GM15510 (cell line): ENCODE measurements around the gene RBM6.

Experiments used
- POLR2A ChIP-seq: IDR thresholded peaks from 3 replicates; pipeline ENCODE4 v1.6.1; 2011; ENCODE audit warnings: borderline replicate concordance; ENCODE audit not compliant: insufficient read length; ENCODE audit errors: extremely low read depth

The RBM6 gene

GRCh38 chr3:49939858-49940666, at the start of gene RBM6:
RBM6 (plus strand) TSS chr3:49940150; CDS start chr3:49962642, 22,492 bp downstream.
- peak; percentile 92 for TF ChIP-seq POLR2A

GRCh38 chr3:49895791-49896190, 44.2 kb upstream of the RBM6 start:
- TF ChIP-seq POLR2A = no peak

DNA sequence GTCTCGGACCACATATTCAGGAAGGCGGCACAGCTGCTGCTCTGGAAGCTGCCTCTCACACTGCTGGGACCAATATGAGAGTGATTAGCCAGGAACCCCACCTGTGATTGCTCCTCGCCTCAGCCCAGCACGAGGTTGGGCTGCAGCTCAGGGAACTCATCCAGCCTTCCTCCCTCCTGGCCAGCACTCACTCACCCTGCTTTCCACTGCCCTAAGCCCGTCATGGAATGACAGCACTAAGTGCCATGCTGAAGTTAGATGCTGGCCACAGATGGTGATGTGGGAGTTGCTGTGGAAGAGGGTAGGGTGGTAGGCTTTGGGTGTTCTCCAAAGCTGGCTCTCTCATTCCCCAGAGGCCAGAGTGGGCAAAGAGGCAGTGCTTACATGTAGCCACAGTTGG, 43.6 kb upstream of the RBM6 start:
- TF ChIP-seq POLR2A = no peak

DNA sequence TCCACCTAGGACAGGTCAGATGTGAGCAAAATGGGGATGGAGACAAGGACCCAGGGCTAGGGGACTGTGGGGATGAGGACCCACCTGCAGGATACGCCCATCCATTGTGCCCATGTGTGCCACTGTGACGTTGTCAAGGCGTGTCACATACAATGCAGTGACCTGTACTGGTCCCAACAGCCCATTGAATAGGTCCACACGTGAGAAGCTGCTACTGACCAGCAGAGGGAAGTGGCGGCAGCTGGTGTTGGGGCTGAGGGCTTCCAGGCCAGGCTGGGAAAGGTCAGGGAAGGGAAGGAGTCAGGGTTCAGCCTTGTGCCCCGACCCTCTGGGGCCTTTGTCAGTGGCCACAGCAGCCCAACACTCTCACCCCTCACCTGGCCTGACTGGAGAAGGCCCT, 41.0 kb upstream of the RBM6 start:
- TF ChIP-seq POLR2A = no peak

DNA sequence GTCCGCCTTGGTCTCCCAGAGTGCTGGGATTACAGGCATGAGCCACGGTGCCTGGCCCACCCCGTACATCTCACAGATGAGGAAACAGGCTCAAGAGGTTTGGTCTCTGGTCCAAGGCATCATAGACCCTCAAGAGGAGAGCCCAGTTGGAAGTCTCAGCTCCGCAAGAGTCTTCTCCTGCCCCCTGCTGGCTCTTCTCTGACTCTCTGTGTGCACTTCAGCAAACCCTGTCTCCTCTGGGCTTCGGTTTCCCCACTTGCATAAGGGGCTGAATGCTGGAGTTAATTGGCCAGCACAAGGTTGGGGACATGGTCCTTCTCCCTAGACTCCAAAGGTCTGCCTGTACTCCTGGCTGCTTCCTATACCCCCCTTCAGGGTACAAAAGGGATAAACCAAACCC, 40.1 kb upstream of the RBM6 start:
- no peak for TF ChIP-seq POLR2A

GRCh38 chr3:49900491-49901153, 39.3 kb upstream of the RBM6 start:
- no peak for TF ChIP-seq POLR2A

DNA sequence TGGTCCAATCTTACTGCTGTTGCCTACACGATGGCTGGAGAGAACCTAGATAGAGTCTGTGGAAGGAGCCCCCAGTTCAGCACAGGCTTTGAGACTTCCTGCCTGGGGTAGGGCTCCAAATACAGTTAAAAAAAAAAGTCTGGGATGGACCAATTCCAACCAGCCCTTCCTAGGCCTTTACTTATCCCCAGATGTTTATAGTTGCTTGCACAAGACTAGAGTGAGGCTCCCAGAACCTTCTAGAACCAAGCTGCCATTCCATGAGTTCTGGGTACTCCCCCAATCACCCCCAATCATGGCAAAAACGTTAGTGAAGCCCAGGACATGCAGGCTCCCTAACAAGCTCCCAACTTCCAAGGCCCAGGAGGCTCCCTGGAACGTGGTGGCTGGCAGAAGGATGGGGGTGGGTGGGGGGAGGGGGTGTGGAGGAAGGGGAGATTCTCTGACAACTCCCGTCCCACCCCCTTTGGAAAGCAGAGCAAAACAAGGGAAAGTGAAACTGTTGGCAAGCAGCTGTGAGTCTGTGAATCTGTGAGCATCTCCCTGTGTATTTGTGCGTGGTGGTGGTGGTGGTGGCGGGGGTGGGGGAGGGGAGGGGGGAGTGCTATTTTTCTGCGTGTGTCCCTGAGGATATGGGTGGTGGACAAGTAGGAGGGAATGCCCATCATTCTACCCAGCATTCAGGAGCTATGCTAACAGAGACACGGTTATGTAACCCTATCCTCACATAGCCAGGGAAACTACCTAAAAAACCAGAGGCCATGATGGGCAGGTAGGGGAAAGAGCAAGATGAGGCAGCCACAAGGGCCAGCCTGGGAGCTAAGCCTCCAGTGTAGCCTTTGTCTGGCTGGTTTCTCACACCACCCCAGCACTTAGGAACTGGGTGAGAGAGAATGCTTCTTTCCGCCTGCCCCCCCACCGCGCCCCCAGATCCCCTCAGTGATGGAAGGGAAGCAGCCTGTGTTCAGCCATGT, 38.3 kb upstream of the RBM6 start:
- TF ChIP-seq POLR2A = no peak

DNA sequence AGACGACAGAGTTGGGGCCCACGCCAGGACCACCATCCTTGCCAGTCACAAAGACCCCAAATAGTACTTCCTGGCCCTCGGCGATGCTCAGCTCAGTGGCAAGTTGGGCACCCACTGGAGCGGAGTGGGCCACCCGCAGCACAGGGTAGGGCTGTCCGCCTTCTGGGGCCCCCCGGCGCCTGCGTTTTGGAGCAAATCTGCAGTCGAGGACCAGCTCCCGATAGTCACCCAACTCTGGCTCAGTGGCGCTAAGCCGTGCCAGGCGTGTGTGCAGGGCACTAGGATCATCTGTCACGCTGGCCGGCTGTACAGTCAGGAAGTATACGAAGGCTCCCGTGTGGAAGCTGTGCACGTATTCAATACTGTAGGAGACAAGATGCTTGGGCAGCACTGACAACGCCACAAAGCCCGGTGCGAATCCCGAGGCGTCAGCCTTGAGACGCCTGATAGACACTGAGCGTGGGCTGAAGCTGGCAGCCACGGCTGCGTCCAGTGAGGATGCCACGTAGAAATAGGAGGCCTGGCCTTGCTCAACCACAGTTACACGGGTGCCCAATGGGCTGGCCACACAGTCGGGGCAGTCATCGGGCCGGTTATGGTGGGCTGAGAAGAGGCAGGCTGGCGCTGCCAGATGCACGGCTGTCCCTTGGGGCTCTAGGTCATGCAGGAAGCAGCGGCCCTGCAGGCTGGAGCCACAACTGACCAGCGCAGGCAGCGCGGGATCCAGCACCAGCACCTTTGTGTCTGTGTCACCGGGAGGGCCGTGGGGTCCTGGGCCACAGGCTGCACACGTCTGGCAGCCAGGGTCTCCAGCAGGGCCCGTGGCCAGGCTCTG, 37.2 kb upstream of the RBM6 start:
- TF ChIP-seq POLR2A = no peak

- TF ChIP-seq POLR2A = peak; percentile 58
Observed at GRCh38 chr3:49903451-49904424, 36.2 kb upstream of the RBM6 start, which contains the start of gene MST1R. MST1R (minus strand) TSS chr3:49903873; CDS start chr3:49903609, 264 bp downstream.

DNA sequence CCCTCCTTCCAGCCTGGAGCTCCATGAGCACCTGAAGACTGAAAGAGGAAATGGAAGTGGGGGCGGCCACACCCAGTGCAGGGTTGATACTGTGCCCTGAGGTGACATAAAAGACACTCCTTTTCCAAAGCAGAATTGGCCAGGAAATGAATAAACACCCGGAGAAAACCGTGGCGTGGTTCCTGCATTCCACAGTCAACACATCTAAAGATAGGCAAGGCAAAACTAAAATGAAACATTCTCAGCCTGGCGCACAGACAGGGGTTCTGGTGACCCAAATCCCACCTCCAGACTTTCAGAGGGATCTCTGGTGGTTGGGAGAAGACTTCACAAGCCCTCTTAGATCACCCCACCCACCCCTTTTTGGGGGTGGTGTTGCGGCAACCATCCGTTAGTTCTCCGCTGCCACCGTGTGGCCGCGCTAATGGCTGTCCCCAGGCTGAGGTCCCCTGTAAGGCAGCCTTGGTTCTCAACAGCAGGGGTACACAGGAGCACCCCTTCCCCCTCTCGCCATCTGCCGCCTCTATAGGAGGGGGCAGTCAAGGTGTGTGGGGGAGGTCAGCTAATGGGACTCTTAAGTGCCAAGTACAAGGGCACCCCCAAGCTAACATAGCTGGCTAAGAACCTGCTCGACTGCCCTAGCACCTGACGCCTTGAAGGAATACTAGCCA, 33.7 kb upstream of the RBM6 start:
- no peak for TF ChIP-seq POLR2A

GRCh38 chr3:49908373-49909199, 31.4 kb upstream of the RBM6 start:
- TF ChIP-seq POLR2A = no peak

DNA sequence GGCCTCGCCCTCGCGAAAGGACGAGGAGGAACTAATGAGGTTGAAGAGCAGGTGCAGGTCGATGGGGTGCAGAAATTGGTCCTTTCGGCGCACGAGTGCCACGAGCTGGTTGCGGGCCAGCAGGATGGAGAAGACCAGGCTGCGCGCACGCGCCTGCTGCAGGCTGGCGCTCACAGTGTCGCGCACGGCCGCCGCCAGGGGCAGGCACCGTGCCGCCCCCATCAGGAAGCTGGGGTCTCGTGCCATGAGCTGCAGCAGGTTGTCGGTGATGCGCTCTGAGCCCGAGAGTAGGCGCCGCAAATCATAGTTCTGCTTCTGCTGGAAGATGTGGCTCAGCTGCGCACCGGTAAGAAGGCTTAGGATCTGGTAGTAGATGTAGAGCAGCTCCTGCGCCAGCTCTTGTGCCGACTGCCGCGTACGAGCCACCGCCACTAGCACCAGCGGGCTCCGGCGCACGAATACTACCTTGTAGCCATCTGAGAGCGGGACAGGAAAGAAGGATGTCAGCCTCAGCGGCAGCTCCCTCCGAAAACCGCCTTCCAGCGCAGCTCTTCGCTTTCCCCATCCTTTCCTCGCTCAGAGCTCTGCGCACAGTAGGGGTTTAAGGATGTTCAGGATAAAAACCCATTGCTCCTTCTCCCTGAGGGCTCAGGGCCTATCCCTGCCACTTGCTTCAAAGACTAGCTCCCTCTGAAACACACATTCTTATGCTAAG, 29.4 kb upstream of the RBM6 start:
- no peak for TF ChIP-seq POLR2A

GRCh38 chr3:49911124-49911420, 28.9 kb upstream of the RBM6 start:
- TF ChIP-seq POLR2A = no peak
